Tongue (tissue), 2 donors: Measurements from ENCODE around the gene WDSUB1. TPM values are rescaled to one million over a fixed set of nuclear protein-coding genes. Genes with fewer than 3 reads are reported as not detected.

Source experiments
- DNase-seq: peaks from one replicate; pipeline ENCODE4 v3.0.0-alpha.2; 2015
- total RNA-seq: library from RNA; depleted of rRNA; stranded (reverse); fragments of >200 nt; gene quantifications from one replicate; pipeline ENCODE4 v1.2.3, GENCODE V29; 2014

WDSUB1 gene
- total RNA-seq, 1 donor from 2014 or later, result 11.2 TPM

GRCh38 chr2:159265171-159265576 lies 21.3 kb downstream of the WDSUB1 start:
- no peak for DNase-seq

- DNase-seq, result no peak
These were observed 23.6 kb downstream of the WDSUB1 start for GRCh38 chr2:159262904-159263303.

GRCh38 chr2:159262226-159262625 lies 24.3 kb downstream of the WDSUB1 start:
- DNase-seq, result no peak

- DNase-seq, result no peak
These were observed 30.3 kb downstream of the WDSUB1 start for GRCh38 chr2:159256159-159256558.

GRCh38 chr2:159252905-159253304 lies 33.6 kb downstream of the WDSUB1 start:
- no peak for DNase-seq

GRCh38 chr2:159251296-159252173 lies 35.0 kb downstream of the WDSUB1 start:
- DNase-seq, result no peak

GRCh38 chr2:159249990-159250715 lies 36.4 kb downstream of the WDSUB1 start:
- DNase-seq, result peak; percentile 31

- no peak for DNase-seq
These were observed 40.0 kb downstream of the WDSUB1 start for GRCh38 chr2:159246325-159246988.

GRCh38 chr2:159243529-159243928 lies 43.0 kb downstream of the WDSUB1 start:
- no peak for DNase-seq

GRCh38 chr2:159234868-159235267 lies 51.6 kb downstream of the WDSUB1 start:
- no peak for DNase-seq

GRCh38 chr2:159232456-159233170 lies 53.9 kb downstream of the WDSUB1 start:
- DNase-seq, result peak; percentile 8

GRCh38 chr2:159230145-159230877 lies 56.2 kb downstream of the WDSUB1 start:
- DNase-seq, result peak; percentile 78

- no peak for DNase-seq
These were observed 56.9 kb downstream of the WDSUB1 start for GRCh38 chr2:159229476-159230144.

GRCh38 chr2:159228081-159228581 lies 58.4 kb downstream of the WDSUB1 start:
- DNase-seq, result peak; percentile 92

- no peak for DNase-seq
These were observed 59.0 kb downstream of the WDSUB1 start for GRCh38 chr2:159227467-159227866.

GRCh38 chr2:159226608-159227385 lies 59.7 kb downstream of the WDSUB1 start:
- peak; percentile 11 for DNase-seq

GRCh38 chr2:159226059-159226461 lies 60.4 kb downstream of the WDSUB1 start:
- DNase-seq, result no peak

- no peak for DNase-seq
These were observed 61.2 kb downstream of the WDSUB1 start for GRCh38 chr2:159225025-159226016.
